HG02852 (cell line): Measurements from ENCODE around the gene BMF.

ENCODE experiments used
- ATAC-seq: cut with Tn5 transposase; IDR thresholded peaks from one replicate; pipeline ENCODE4 v1.9.1; 2021; ENCODE audit warnings: mild to moderate bottlenecking, moderate library complexity; ENCODE audit not compliant: unreplicated experiment

Gene BMF

GRCh38 chr15:40050788-40051470 lies 57.8 kb downstream of the BMF start:
- no peak for ATAC-seq

- ATAC-seq: no peak
Measured at GRCh38 chr15:40048926-40049475, 59.7 kb downstream of the BMF start.

GRCh38 chr15:40048211-40048792 lies 60.4 kb downstream of the BMF start:
- no peak for ATAC-seq

- peak; percentile 68 for ATAC-seq
Measured at GRCh38 chr15:40047415-40048210, 61.1 kb downstream of the BMF start.

- ATAC-seq: no peak
Measured at GRCh38 chr15:40046721-40047414, 61.8 kb downstream of the BMF start.

- ATAC-seq: peak; percentile 19
Measured at GRCh38 chr15:40045572-40046217, 63.0 kb downstream of the BMF start.

- ATAC-seq: peak; percentile 67
Measured at GRCh38 chr15:40044717-40045571, 63.7 kb downstream of the BMF start.

GRCh38 chr15:40043927-40044716 lies 64.6 kb downstream of the BMF start:
- ATAC-seq: no peak

- no peak for ATAC-seq
Measured at GRCh38 chr15:40042791-40043320, 65.8 kb downstream of the BMF start.

GRCh38 chr15:40040770-40041169 lies 67.9 kb downstream of the BMF start:
- ATAC-seq: no peak

GRCh38 chr15:40040293-40040635 lies 68.4 kb downstream of the BMF start:
- ATAC-seq: no peak

- peak; percentile 91 for ATAC-seq
Measured at GRCh38 chr15:40038638-40039543, 69.8 kb downstream of the BMF start, which contains the start of gene SRP14. TSS of gene SRP14 (minus strand) at chr15:40039181. CDS start at chr15:40039116, 65 bp downstream.

- peak; percentile 3 for ATAC-seq
Measured at GRCh38 chr15:40038275-40038637, 70.4 kb downstream of the BMF start.
